ENCODE data around the gene TRA2B. TPM values are rescaled to one million over a fixed set of nuclear protein-coding genes. Genes with fewer than 3 reads are reported as not detected.

The TRA2B gene
- total RNA-seq, 1 experiment from 2014 or later, result 171 TPM

DNA sequence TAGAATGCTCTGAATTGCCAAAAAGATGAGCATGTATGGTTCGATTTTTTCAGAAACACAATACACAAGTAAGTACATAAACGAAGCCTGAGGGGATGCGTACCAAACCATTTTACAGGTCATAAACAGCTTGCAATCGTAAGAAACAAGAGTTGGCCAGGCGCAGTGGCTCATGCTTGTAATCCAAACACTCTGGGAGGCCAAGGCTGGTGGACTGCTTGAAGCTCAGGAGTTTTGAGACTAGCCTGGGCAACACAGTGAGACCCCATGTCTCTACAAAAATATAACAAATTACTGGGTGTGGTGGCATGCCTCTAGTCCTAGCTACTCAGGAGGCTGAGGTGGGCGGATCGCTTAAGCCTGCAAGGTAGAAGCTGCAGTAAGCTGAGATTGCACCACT lies 13.4 kb downstream of the TRA2B start:
- no TSS peak for BruUV-seq (replicated peaks)
- H3K27me3 ChIP-seq (ENCODE audit: control insufficient read depth, insufficient read depth, low read length), result no peaks in the 10 kb centered on the region
- ChIA-PET CTCF (no interaction called here), POLR2A (no interaction called here)
- TF ChIP-seq, protein P1, sequence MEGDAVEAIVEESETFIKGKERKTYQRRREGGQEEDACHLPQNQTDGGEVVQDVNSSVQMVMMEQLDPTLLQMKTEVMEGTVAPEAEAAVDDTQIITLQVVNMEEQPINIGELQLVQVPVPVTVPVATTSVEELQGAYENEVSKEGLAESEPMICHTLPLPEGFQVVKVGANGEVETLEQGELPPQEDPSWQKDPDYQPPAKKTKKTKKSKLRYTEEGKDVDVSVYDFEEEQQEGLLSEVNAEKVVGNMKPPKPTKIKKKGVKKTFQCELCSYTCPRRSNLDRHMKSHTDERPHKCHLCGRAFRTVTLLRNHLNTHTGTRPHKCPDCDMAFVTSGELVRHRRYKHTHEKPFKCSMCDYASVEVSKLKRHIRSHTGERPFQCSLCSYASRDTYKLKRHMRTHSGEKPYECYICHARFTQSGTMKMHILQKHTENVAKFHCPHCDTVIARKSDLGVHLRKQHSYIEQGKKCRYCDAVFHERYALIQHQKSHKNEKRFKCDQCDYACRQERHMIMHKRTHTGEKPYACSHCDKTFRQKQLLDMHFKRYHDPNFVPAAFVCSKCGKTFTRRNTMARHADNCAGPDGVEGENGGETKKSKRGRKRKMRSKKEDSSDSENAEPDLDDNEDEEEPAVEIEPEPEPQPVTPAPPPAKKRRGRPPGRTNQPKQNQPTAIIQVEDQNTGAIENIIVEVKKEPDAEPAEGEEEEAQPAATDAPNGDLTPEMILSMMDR (IDR thresholded peaks at IDR 0.05), result no peak
- TF ChIP-seq, protein P2, sequence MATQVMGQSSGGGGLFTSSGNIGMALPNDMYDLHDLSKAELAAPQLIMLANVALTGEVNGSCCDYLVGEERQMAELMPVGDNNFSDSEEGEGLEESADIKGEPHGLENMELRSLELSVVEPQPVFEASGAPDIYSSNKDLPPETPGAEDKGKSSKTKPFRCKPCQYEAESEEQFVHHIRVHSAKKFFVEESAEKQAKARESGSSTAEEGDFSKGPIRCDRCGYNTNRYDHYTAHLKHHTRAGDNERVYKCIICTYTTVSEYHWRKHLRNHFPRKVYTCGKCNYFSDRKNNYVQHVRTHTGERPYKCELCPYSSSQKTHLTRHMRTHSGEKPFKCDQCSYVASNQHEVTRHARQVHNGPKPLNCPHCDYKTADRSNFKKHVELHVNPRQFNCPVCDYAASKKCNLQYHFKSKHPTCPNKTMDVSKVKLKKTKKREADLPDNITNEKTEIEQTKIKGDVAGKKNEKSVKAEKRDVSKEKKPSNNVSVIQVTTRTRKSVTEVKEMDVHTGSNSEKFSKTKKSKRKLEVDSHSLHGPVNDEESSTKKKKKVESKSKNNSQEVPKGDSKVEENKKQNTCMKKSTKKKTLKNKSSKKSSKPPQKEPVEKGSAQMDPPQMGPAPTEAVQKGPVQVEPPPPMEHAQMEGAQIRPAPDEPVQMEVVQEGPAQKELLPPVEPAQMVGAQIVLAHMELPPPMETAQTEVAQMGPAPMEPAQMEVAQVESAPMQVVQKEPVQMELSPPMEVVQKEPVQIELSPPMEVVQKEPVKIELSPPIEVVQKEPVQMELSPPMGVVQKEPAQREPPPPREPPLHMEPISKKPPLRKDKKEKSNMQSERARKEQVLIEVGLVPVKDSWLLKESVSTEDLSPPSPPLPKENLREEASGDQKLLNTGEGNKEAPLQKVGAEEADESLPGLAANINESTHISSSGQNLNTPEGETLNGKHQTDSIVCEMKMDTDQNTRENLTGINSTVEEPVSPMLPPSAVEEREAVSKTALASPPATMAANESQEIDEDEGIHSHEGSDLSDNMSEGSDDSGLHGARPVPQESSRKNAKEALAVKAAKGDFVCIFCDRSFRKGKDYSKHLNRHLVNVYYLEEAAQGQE (IDR thresholded peaks at IDR 0.05; ENCODE audit: insufficient read depth in 1 of 2, low read depth in 2 of 2, low read length in 1 of 2), result no peak
- no peak for TF ChIP-seq SIN3A (IDR thresholded peaks at IDR 0.05; ENCODE audit: borderline replicate concordance, insufficient read depth, low read depth, low read length)
- no peak for TF ChIP-seq TCF7L2 (IDR thresholded peaks at IDR 0.05; ENCODE audit: low read depth, low read length)
- TF ChIP-seq POLR2AphosphoS5 (IDR thresholded peaks at IDR 0.05; ENCODE audit: low read depth, low read length), result no peak
- peaks cover 46% of the 10 kb centered on the region for H3K4me1 ChIP-seq (ENCODE audit: control insufficient read depth, insufficient read depth, low read length)
- intact Hi-C loops (cut with micrococcal nuclease; ENCODE audit: unreplicated experiment) (no loop called here), in situ Hi-C loops (cut with HindIII; ENCODE audit: low pct_unique_long_range_greater_than_20kb, low sequenced_read_pairs) (no loop called here)
- H3K27ac ChIP-seq (ENCODE audit: low read length), result no peak overlapping the region
- no peak overlapping the region for H3K4me3 ChIP-seq (ENCODE audit: low read depth in 2 of 2, low read length in 2 of 2)
- H3K36me3 ChIP-seq (ENCODE audit: control insufficient read depth, insufficient read depth, low read length), result peaks cover 84% of the 10 kb centered on the region
- ATAC-seq, result no peak
- no peaks in the 10 kb centered on the region for H3K9me3 ChIP-seq (ENCODE audit: control insufficient read depth, insufficient read depth, low read depth, low read length)
- no peak for DNase-seq (ENCODE audit: low read depth, low spot score)

DNA sequence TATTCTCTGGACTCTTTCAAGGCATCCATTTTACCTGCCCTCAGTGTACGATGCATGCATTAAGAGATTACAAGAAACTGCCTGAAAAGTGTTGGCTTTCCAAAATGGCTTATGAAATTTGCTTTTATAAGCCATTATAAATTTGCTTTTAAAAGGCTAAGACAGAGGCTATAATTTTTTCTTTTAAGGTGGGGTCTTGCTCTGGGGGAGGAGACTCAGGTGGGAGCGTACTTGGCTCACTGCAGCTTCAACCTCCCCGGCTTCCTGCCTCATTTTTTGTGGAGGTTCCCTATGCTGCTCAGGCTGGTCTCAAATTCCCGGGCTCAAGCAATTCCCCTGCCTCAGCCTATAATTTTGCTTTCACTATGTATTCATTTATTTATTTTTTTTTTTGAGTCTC lies 17.6 kb downstream of the TRA2B start:
- ChIA-PET CTCF (no interaction called here), POLR2A (interaction anchor here (0.6 kb wide), 1 partner anchor 186 kb away, joined by 3 read pairs; no protein-coding TSS in a partner anchor)
- Histone ChIP-seq H3K4me1 (ENCODE audit: control insufficient read depth, insufficient read depth, low read length) (peaks cover 14% of the 10 kb centered on the region), H3K36me3 (ENCODE audit: control insufficient read depth, insufficient read depth, low read length) (peaks cover 85% of the 10 kb centered on the region), H3K4me3 (ENCODE audit: low read depth in 2 of 2, low read length in 2 of 2) (no peak overlapping the region), H3K9me3 (ENCODE audit: control insufficient read depth, insufficient read depth, low read depth, low read length) (no peaks in the 10 kb centered on the region), H3K27me3 (ENCODE audit: control insufficient read depth, insufficient read depth, low read length) (no peaks in the 10 kb centered on the region), H3K27ac (ENCODE audit: low read length) (no peak overlapping the region)
- no TSS peak for BruUV-seq (replicated peaks)
- DNase-seq (ENCODE audit: low read depth, low spot score) (no peak), ATAC-seq (0 out of 2 replicates have a peak, but pooled peaks have one; percentile 6)
- intact Hi-C loops (cut with micrococcal nuclease; ENCODE audit: unreplicated experiment) (no loop called here), in situ Hi-C loops (cut with HindIII; ENCODE audit: low pct_unique_long_range_greater_than_20kb, low sequenced_read_pairs) (no loop called here)
- TF ChIP-seq SIN3A (IDR thresholded peaks at IDR 0.05; ENCODE audit: borderline replicate concordance, insufficient read depth, low read depth, low read length), result no peak
- TF ChIP-seq TCF7L2 (IDR thresholded peaks at IDR 0.05; ENCODE audit: low read depth, low read length), result no peak
- TF ChIP-seq, protein P1 (IDR thresholded peaks at IDR 0.05), result no peak
- TF ChIP-seq, protein P2 (IDR thresholded peaks at IDR 0.05; ENCODE audit: insufficient read depth in 1 of 2, low read depth in 2 of 2, low read length in 1 of 2), result no peak
- TF ChIP-seq POLR2AphosphoS5 (IDR thresholded peaks at IDR 0.05; ENCODE audit: low read depth, low read length), result no peak

Measured in Panc1 (cell line).